ENCODE measurements around the gene CCDC57. TPM values are rescaled to one million over a fixed set of nuclear protein-coding genes. Genes with fewer than 3 reads are reported as not detected.
A peak's percentile ranks its signal among the peaks of the same experiment; 100 is the strongest.

The CCDC57 gene
- total RNA-seq, 1 donor from 2014 or later: 32.8 TPM

GRCh38 chr17:82065638-82066303 lies 146.9 kb downstream of the CCDC57 start, which contains the start of gene DUS1L:
Gene DUS1L (minus strand): TSS chr17:82065804. CDS start chr17:82065059, 745 bp downstream.
- DNase-seq (ENCODE audit: low spot score) (no peak), ATAC-seq (peak; percentile 70)

DNA sequence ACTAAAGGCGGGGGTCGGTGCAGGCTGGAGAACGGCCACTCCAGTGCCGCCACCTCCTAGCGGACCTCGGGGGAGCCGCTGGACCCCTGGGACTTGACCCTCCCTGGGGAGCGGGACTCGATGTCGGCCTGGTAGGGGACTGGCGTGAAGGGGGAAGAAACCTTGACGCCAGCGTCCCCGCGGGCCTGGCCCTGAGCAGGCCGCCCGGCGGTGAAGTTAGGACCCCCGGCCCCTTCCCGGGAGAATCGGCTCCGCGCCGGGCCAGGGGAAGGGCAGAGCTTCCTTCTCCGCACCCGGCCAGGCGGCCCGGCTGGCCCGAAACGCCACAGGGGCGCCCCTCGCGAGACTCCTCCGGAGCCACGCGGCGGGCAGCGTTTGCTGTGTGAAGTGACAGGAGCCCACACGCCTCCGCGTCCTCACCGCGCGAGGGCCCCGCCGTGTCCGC lies 147.4 kb downstream of the CCDC57 start:
- ATAC-seq (no peak), DNase-seq (ENCODE audit: low spot score) (no peak)

- peak; percentile 61 for ATAC-seq
These were observed 148.0 kb downstream of the CCDC57 start for GRCh38 chr17:82064433-82065192.

GRCh38 chr17:82063424-82064415 lies 148.9 kb downstream of the CCDC57 start:
- ATAC-seq (peak; percentile 72), DNase-seq (ENCODE audit: low spot score) (peak; percentile 82)

More at GRCh38 chr17:82064433-82065192, 148.0 kb downstream of the CCDC57 start:
- no peak for DNase-seq (ENCODE audit: low spot score)

DNA sequence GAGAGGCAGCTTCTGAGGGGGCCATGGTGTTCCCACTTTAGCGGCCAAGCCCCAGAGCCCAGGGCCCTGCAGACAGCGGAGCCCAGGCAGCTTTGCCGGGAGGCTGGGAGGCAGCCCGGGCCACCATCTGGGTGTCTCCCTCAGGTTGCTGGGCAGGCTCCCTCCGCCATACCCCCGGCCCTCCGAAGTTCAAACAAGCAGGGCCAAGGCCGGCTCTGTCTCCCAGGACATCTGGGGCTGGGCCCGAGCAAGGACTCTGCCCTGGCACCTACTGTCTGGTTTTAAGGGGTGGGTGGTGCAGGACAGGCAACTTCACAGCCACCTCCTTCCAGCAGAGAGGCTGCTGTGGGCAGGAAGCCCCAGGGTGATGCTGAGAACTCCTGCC lies 149.7 kb downstream of the CCDC57 start:
- no peak for DNase-seq (ENCODE audit: low spot score)

DNA sequence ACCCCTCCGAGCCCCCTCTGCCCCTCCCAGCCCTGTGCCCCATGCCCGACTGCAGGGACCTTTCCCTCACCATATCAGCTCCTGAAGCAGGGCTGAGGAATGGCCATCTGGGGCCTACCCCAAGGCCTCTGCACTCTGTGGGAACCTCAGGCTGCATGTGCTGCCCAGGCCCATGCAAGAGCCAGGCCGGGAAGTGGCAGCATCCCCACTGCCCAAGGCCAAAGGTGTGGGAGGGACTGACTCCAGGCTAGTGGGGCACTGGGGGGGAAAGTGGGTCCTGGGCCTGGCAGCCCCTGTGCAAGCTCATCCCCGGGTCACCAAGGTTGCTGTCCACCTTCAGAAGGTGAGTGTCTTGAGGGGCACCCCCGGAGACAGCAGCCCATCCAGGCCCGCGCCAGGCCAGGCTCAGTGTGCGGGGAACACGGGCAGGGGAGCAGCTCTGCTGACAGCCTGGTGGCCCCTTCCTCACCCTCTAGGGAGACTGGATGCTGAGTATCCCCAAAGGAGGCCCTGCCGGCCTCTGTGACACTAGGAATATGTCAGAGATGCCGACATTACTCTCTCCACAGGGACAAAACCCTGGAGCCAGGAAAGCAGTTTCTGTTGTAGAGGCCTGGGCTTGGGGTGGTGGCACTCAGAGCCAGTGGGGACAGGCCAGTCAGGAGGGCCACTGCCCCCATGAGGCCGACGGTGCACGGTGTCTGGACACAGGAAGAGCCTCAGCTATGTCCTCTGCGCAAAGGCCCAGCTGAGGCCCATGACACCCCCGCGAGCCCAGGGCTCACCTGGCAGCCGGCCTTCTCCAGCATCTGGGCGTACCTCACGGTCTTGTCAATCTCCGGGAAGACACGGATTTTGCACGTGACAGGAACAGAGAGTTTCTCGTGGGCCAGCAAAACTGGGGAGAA lies 150.3 kb downstream of the CCDC57 start:
- ATAC-seq (no peak), DNase-seq (ENCODE audit: low spot score) (no peak)

More for the DNA sequence above, 149.7 kb downstream of the CCDC57 start:
- ATAC-seq: no peak

DNA sequence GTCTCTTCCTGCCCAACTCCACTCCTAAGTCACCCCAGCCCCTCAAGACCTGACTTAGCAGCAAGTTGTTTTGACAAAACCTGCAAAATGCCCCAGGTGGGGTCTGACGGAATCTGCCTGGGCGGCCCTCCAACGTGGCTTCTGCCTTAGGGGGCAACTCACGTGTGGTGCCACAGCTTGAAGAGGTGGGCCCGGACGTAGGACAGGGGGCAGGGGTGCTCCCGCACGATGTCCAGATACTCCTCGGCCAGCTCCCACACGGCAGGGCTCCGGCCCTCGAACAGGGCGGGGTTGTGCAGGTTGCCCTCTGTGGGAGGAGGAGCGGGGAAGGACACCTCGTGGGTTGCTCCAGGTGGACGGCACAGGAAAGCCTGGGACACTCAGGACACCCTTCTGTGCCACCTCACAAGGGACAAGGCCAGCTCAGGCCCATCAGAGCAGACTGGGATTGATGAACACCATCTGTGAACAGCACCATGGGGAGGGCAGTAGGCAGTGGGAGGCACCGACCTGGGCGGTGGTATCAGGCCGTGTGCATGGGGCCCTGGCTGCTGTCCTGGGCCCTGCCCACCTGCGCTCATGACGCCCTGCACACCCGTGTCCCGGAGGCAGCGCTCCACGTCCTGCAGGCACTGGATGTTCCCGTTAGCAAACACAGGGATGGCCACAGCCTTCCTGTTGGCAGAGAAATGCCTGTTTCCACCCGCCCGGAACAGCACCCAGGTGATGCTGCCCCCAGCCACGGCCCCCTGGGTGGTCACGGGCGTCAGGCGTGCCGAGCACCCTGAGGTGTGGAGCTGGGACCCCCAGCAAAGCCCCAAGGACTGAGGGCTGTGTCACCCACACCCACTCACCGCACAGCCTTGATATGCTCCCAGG lies 151.4 kb downstream of the CCDC57 start:
- ATAC-seq: no peak

GRCh38 chr17:82060614-82061013 lies 152.0 kb downstream of the CCDC57 start:
- no peak for DNase-seq (ENCODE audit: low spot score)
- ATAC-seq: no peak

More for the DNA sequence above, 151.4 kb downstream of the CCDC57 start:
- no peak for DNase-seq (ENCODE audit: low spot score)

DNA sequence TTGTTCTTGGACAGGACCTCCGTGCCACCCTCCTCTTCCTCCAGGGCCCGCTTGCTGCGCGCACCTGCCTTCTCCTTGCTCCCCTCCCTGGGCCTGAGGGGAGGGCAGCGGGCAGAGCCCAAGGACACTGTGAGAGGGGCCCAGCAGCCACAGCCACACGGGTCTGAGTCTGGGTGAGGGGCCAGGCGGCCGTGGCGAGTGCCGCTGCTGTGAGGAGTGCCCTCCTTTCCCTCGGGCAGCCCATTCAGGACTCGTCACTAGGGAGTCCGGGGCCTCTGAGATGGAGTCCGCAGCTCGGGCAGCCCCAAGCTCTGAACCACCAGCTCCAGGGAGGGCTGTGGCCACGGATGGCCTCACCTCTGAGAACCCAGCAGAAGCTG lies 152.7 kb downstream of the CCDC57 start:
- DNase-seq (ENCODE audit: low spot score): no peak
- no peak for ATAC-seq

GRCh38 chr17:82059272-82060000 lies 153.2 kb downstream of the CCDC57 start:
- ATAC-seq: no peak
- DNase-seq (ENCODE audit: low spot score): no peak

- DNase-seq (ENCODE audit: low spot score): no peak
- ATAC-seq: no peak
These were observed 153.8 kb downstream of the CCDC57 start for GRCh38 chr17:82058855-82059249.

- DNase-seq (ENCODE audit: low spot score): no peak
These were observed 154.3 kb downstream of the CCDC57 start for GRCh38 chr17:82058230-82058854.

DNA sequence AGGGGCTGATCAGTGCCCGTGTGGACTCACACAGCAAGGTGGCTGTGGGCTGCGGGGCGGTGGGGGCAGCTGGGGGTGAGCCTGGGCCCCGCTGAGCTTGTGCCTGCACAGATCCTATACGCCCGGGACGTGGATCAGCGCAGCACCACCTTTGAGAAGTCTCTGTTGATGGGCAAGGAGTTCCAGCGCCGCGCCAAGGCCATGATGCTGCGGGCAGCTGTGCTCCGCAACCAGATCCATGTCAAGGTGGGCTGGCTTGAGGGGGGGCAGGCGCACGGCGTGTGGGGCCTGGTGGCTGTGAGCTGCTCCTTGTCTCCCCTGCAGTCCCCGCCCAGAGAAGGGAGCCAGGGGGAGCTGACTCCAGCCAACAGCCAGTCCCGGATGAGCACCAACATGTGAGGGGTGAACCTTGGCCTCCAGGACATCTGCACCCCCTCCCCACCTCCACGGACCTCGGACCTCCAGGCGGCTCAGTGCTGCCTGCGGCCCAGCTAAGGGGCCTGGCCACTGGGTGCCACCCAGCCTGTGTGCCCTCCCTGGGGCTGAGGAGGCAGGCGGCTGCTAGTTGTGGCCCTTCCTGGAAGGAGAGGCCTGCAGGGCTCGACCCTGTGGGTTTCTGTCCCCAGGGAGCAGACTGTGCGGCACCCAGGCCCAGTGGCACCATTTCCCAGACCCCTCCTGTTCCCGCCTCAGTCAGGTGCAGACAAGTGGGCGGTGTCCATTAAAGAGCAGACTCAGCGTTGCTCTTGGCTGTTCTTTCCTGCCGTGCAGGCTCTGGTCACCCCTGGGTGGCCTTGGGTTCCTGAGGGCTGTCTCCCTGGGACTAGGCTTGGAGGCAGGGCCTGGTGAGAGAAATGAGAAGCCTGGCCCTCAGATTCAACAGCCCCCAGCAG lies 155.7 kb downstream of the CCDC57 start:
- ATAC-seq (peak; percentile 3), DNase-seq (ENCODE audit: low spot score) (no peak)

More at GRCh38 chr17:82058230-82058854, 154.3 kb downstream of the CCDC57 start:
- ATAC-seq: peak; percentile 9

GRCh38 chr17:82055965-82056728 lies 156.5 kb downstream of the CCDC57 start:
- DNase-seq (ENCODE audit: low spot score) (no peak), ATAC-seq (no peak)

- DNase-seq (ENCODE audit: low spot score) (no peak), ATAC-seq (no peak)
These were observed 157.3 kb downstream of the CCDC57 start for GRCh38 chr17:82055023-82055964.
